NCI-H2227 treated with DMSO at 0.1 percent for 48 hours (cell line): Measurements from ENCODE around the gene ARRDC3.
"Not testable (repeated sequence)": the region's sequence is repeated elsewhere in the genome, so short reads cannot be mapped to it uniquely, and the experiment has no call there.

Source experiments
- DNase-seq: peaks from one replicate; lab custom pipeline; 2025; lab: John Stamatoyannopoulos, UW

The ARRDC3 gene

DNA sequence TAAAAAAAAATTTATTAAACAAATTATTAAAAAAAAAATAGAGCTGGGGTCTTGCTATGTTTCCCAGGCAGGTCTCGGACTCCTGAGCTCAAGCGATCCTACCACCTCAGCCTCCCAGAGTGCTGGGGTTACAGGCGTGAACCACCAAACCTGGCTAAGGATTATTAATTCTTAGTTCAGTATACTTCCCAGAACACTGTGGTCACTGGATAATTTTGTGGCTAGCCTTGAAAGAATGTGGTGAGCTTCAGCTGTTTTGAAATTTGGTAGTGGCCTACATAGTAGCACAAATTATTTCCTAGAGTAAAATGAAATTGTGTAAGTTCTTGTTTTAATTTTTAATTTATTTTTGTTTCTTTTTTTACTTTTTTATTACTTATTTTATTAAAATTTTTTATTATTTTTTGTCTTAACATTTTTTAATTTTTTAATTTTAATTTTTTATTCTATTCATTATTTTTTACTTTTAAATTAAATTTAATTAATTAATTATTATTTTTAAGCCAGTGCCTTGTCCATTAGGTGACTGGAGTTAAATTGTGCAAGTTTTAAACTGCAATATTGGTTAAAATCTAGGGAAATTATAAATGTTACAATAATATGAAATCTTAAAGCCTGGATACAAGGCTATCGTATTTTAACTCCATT, 23.0 kb downstream of the ARRDC3 start:
- DNase-seq: no peak

DNA sequence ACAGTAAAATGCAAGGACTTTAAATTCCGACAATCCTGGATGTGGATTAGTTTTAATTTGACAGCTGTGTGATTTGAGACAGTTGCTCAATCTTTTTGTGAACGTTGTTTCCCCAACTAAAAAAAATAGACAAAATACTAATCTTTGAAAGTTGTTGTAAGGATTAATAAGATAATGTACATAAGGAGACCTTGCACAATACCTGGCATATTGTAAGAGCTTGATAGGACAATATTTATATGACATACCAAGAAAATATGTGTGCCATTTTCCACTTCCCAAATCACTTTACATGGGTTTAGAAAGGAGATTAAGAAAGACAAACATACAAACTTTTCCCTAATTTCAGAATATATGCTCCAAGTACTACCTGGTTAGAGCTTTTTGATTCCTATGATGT, 25.3 kb downstream of the ARRDC3 start:
- DNase-seq: no peak

DNA sequence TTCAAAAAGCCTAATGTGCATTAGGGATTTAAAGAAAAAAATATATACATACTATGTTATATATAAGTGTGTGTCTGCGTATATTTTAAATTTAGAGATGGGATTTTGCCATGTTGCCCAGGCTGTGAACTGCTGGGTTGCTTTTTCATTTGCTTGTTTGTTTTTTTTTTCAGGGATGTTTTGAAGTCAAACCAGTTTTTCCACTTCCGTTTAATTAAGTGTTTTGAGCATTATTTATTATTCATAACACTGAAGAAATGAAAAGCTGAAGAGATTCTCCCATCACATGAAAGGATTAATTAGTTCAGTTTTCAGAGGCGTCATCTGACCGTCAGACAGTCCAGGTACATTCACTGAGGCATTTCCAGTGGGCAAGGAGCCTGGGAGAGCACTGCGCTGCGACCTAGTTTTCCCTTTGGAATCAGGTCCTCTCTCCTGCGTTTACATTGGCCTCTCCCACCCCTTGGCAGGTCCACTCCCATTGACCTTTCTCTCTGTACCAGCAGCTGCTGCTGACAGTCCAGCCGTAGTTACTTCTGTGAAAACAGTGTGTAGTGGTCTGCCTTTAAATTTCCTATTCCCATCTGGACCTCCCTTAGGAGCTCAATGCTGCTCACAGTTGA, 26.0 kb downstream of the ARRDC3 start:
- no peak for DNase-seq

DNA sequence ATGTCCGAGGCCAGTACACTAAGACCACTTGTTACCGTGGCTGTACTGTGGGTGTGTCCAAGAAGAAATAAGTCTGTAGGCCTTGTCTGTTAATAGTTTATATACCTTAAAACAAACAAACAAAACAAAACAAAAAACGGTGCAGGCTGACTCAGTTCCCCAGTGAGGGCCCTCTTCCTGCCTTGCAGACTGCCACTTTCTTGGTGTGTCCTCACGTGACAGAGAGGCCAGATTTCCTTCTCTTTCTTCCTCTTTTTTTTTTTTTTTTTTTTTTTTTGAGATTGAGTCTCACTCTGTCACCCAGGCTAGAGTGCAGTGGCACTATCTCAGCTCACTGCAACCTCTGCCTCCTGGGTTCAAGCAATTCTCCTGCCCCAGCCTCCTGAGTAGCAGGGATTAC, 28.2 kb downstream of the ARRDC3 start:
- not testable (repeated sequence) for DNase-seq

DNA sequence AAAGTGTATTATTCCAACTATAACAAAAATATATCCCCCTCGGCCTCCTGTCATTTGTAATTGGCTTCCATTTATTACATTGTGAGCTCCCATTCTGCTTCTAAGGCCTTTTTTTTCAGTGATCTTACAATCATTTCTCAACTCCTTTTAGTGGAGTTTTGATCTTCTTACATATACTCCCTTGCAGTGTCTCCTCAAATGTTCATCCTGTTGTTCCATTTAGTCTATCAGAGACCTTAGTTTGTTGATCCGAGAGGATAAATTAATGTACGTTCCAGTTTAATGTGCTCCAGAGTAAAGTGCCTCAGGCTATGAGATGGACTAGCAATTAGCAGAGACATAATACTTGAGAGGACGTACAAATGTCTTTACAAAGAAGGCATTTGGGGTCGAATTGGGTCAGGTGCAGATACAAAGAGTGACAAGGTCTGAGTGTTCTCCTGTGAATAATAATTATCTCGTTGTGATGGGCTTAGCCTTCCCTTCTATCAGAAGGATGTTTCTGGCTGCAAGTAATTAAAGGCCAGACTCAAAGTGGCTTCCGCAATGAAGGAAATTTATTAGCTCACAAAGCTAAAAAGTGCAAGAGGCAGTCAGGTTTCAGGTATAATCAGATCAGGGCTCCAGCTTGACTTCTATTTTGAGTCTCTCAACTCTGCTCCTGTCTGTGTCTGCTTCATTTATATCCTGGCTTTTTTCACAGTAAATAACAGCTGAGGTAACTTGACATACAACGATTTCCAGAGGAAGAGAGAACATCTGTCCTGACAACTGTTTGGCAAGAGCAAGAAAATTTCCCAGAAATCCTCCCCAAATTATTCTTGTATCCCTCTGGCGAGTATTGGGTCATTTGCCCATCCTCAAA, 30.1 kb downstream of the ARRDC3 start:
- no peak for DNase-seq

DNA sequence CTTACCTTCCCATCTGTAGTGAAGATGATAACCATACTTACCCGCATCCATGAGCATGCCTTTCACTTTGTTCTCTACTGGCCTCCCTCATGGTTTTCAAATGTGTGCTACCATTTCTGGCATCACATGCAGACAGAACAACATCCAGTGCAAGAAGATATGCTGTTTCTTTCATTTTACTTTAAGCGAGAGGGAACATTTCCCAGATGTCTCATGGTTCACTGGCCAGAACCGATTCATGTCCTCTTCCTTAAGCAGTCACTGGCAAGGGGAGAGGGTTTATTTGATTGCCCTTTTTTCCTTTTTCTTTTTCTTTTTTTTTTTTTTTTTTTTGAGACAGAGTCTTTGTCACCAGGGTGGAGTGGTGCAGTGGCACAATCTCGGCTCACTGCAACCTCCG, 37.7 kb downstream of the ARRDC3 start:
- DNase-seq: no peak

DNA sequence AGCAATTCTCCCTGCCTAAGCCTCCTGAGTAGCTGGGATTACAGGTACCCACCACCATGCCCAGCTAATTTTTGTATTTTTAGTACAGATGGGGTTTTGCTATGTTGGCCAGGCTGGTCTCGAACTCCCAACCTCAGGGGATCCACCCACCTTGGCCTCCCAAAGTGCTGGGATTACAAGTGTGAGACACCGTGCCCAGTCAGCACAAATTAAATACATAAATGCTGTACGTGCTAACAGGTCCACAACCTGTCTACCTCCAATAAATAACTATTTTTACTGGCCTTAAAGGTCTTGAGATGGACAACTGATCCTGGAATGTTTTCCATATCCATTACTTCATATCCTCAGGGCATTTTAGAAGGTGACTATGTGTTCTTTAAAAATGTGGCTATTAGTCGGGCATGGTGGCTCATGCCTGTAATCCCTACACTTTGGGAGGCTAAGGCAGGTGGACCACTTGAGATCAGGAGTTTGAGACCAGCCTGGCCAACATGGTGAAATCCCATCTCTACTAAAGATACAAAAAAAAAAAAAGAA, 38.4 kb downstream of the ARRDC3 start:
- not testable (repeated sequence) for DNase-seq

DNA sequence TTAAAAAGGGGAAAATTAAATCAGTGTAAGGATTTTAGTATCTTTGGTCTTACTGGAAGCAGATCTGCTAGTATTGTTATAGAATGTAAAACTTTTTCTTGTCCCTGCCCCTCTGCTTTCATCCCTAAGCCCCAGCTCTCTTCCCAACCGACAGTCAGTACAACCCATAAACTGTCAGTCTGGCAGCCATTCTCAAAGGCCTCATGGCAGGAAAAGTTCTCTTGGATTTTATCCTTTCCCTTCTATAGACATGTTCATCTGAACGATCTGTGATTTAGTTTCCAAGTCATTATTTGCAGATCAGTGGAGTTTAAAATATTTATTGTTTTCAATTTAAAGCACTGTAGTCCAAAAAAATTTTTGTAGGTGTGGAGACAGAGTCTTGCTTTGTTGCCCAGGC, 39.2 kb downstream of the ARRDC3 start:
- no peak for DNase-seq

DNA sequence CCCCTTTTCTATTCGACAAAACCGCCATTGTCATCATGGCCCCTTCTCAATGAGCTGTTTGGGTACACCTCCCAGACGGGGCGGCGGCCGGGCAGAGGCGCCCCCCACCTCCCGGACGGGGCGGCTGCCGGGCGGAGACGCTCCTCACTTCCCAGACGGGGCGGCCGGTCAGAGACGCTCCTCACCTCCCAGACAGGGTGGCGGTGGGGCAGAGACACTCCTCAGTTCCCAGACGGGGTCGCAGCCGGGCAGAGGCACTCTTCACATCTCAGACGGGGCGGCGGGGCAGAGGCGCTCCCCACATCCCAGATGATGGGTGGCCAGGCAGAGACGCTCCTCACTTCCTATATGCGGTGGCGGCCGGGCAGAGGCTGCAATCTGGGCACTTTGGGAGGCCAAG, 40.2 kb downstream of the ARRDC3 start:
- DNase-seq: not testable (repeated sequence)

DNA sequence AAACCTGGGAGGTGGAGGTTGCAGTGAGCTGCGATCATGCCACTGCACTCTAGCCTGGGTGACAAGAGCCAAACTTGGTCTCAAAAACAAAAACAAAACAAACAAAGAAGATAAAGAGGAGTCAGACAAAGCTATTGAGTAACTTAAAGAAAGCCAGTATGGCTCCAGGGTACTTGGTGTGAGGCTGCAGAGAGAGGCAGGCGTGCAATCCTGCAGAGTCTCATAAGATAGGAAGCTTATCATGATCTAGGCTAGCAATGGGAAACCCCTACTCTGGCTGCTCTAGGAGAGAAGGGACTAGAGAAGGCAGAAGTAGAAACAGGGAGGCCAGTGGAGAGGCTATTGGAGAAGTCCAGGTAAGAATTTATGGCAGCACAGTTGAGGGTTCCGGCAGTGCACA, 42.0 kb downstream of the ARRDC3 start:
- DNase-seq: no peak

DNA sequence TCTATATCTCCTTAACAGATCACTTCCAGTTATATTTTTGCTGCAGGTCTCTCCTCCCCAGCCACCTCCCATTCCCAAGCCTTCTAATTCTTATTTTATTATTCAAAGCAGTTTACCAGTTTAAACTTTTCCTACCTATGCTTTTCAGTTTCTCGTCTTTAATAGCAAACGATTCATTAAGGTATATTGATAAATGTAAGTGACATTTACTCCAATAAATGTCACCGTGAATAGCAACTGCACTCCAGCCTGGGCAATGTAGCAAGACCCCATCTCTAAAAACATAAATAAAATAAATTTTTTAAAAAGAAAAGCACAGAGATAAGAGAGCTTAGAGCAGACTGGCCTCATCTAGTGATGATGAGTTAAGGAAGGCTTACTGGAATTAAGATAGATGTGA, 42.6 kb downstream of the ARRDC3 start:
- DNase-seq: no peak

DNA sequence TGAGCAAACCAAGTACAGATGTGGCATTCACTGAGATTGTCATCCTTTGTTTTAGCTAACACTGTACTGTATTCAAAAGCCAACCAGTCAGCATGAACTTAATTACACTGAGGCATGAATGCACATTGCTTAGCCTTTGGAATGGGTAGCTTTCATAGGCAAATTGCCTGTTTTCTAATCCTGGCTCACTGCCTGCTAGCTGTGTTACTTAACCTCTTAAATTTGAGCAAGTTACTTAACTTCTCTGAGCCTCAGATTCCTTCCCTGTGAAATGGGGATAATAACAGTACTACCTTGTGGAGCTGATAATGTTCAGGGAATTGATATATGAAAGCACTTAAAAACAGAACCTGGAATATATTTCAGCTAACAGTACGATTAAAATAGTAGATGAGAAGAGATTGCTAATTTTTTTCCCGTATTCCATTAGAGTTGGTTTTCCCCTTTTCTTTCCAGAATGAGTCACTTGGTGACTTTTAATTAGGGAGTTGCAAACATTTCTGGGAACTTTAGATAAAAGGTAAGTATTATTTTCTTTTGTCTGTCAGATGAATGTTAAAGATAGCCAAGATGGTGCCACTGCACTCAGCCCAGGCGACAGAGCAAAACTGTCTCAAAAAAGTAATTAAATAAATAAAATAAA, 43.9 kb downstream of the ARRDC3 start:
- no peak for DNase-seq

DNA sequence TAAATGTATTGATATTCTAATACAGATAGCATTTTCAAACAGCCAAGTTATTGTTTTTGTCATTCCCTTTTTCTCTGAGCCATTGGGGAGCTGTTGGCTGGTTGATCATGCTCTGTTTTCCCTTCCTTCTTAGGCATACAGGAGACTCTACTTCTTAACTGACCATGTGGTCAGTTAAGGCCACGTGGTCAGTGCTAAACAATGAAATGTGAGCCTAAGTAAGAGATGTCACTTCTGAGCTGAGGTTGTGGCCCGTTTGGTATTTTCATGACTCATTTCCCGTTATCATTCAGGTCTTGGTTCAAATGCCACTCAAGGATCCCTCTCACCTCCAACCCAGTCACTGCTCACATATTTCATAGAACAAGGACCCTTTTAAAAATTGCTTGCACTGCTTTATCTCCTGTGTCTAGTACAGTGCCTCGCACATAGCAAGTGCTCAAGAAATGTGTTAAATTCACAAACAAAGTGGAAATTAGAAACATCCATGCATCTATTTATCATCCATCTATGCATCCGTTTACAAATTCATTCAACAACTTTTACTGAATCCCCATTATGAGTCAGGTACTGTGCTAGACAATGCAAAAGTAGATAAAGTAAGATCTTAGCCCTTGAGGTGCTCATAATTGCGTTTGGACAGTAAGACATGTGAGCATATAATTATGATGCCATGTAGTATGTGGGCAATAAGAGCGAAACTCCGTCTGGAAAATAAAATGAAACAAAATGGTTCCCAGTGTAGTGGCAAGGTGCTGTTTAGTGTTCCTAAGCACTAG, 50.7 kb downstream of the ARRDC3 start:
- DNase-seq: no peak

DNA sequence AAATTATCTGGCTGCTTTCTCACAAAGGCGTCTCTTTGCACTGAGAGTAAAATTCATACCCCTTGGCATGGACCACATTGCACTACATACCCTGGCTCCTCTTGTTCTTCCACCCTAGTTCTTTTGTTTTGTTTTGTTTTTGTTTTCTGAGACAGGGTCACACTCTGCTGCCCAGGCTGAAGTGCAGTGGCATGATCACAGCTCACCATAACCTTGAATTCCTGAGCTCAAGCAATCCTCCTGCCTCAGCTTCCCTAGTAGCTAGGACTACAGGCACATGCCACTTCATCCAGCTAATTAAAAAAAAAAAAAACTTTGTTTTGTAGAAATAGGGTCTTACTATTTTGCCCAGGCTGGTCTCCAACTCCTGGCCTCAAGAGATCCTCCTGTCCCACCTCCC, 51.4 kb downstream of the ARRDC3 start:
- DNase-seq: no peak

DNA sequence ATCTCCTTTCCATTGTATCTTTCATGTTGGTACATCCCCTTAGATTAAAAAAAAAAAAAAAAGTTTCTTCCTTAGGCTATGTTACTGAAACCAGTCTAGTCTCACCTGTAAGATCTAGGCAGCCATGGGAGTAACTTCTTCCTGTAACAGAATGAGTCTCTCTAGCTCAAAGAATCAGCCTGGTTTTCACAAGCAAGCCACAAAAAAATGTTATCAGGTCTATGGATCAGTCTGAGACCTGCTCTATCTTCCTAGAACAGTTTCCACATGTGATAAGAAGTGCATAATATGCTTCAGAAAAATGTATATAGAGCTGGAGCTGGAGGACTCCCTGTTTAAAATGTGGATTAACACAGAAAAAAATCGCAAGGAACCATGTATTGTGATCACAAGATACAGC, 53.8 kb downstream of the ARRDC3 start:
- DNase-seq: no peak

DNA sequence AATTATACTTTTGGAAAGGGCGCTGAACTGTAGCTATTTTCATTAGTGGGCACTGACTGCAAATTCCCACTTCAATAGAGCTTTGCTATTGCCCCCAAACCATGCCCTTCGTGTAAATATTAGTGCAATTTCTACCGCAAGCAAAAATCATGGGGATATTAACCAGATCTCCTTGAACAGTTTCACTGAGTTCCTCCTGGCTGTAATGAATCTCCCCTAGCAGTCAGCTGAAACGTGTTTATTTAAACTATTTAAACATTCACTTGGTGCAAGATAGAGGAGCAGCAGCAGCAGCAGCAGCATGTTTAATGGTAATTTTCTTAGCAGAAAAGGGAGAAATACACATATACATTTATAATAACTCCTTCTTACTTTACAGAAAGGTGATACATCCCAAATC, 54.4 kb downstream of the ARRDC3 start:
- DNase-seq: no peak

DNA sequence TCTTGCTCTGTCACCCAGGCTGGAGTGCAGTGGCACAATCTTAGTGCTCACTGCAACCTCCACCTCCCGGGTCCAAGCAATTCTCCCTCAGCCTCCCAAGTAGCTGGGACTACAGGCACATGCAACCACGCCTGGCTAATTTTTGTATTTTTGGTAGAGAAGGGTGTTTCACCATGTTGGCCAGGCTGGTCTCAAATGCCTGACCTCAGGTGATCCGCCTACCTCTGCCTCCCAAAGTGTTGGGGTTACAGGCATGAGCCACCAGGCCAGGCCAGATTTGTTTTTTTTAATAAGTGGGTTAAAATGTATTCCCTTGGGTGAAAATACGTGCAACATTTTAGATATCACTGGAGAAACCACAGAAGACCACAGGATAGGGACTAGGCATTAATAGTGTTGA, 60.1 kb downstream of the ARRDC3 start:
- not testable (repeated sequence) for DNase-seq

DNA sequence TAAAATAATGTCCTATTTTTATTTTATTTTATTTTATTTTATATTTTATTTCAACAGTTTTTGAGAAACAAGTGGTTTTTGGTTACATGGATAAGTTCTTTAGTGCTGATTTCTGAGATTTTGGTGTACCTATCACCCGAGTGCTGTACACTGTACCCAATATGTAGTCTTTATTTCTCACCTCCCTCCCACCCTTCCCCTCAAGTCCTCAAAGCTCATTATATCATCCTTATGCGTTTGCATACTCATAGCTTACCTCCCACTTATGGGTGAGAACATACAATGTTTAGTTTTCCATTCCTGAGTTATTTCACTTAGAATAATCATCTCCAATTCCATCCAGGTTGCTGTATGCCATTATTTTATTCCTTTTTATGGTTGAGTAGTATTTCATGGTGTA, 63.5 kb downstream of the ARRDC3 start:
- no peak for DNase-seq

DNA sequence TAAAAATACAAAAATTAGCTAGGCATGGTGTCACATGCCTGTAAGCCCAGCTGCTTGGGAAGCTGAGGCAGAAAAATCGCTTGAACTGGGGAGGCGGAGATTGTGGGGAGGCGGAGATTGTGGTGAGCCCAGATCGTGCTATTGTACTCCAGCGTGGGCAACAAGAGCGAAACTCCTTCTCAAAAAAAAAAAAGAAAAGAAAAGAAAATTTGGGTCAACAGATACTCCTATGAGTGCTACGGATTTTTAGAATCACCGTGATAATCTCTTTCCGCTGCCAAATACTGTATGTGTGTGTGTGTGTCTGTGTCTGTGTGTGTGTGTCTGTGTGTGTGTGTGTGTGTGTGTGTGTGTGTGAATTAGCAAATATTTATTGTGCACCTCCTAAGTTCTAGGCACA, 64.4 kb downstream of the ARRDC3 start:
- DNase-seq: no peak
